Measurements from ENCODE around the gene METTL18.

METTL18 gene

DNA sequence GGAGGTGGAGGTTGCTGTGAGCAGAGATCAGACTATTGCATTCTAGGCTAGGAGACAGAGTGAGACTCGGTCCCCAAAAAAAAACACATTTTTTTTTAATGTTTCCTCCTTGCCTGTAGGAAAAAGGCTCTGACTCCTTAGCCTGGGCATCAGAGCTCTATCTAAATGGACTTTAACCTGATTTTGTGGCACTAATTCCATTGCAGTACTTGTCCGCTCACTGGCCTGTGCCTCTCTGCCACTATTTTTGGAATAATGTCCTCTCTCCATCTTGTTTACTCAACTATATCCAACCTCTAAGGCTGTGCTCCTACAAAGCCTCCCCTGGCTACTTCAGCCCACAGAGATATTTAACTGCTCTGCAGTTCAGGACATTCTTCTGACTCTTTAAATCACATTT is 26.5 kb downstream of the METTL18 start:
- Histone ChIP-seq H3K9me3 (no peaks in the 10 kb centered on the region), H3K4me3 (ENCODE audit: low read depth, low read length) (no peak overlapping the region), H3K27me3 (0 out of 2 replicates have a peak, but pooled peaks cover 2% of the 10 kb centered on the region), H3K4me1 (no peaks in the 10 kb centered on the region), H3K36me3 (no peaks in the 10 kb centered on the region)
- no peak for DNase-seq
- no peak for TF ChIP-seq CTCF (IDR thresholded peaks at IDR 0.05; ENCODE audit: low read depth, low read length)

DNA sequence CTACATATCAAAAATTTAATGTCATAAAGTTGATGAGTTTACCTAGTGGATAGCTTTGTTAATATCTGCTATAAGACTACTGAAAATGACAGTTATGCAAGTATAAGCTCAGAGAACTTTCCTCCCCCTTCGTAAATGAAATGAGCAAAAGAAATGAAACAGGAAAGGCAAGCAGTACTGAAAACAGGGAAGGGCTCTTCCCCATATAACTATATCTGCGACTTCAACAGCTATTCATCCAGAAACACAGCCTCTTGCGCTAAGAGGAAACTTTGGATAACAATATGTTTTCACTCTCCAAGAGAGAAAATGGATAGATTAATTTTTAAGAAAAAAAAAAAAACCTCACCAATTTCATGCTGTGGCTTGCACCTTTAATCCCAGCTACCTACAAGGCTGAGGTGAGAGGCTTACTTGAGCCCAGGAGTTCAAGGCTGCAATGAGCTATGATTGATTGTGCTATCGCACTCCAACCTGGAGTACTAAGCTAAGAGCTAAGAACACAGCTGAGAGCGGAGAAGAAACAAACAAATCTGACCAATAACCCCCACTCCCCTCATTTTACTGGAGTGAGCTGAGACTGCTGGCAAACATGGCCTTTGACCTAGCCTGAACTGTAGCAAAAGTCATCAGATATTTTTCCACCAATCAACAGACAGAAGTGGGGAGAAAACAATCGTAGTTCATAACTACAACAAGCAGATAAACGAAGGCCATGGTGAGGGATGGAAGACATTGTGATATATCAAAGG is 29.0 kb downstream of the METTL18 start:
- no peaks in the 10 kb centered on the region for H3K4me1 ChIP-seq
- H3K9me3 ChIP-seq = no peaks in the 10 kb centered on the region
- H3K36me3 ChIP-seq = no peaks in the 10 kb centered on the region
- H3K27me3 ChIP-seq = 0 out of 2 replicates have a peak, but pooled peaks cover 2% of the 10 kb centered on the region
- DNase-seq = no peak
- TF ChIP-seq CTCF (IDR thresholded peaks at IDR 0.05; ENCODE audit: low read depth, low read length) = no peak
- no peak overlapping the region for H3K4me3 ChIP-seq (ENCODE audit: low read depth, low read length)

DNA sequence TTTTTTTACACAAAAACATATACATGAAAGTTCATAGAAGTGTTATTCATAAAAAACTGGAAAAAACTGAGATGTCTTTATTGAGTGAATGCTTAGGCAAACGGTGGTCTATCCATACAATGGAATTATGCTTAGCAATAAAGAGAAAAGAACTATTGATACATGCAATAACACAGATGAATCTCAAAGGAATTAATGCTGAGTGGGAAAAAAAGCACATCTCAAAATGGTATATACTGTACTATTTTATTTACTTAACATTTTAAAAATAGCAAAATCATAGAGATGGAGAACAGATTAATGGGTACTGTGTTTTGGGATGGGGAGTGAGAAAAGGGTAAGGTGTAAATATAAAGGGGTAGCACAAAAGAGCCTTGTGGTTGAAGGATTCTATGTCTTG is 29.8 kb downstream of the METTL18 start:
- no peaks in the 10 kb centered on the region for H3K36me3 ChIP-seq
- no peak for DNase-seq
- H3K27me3 ChIP-seq = 0 out of 2 replicates have a peak, but pooled peaks cover under 1% of the 10 kb centered on the region
- H3K9me3 ChIP-seq = no peaks in the 10 kb centered on the region
- TF ChIP-seq CTCF (IDR thresholded peaks at IDR 0.05; ENCODE audit: low read depth, low read length) = no peak
- no peaks in the 10 kb centered on the region for H3K4me1 ChIP-seq
- H3K4me3 ChIP-seq (ENCODE audit: low read depth, low read length) = no peak overlapping the region

- TF ChIP-seq CTCF (IDR thresholded peaks at IDR 0.05; ENCODE audit: low read depth, low read length) = no peak
- no peaks in the 10 kb centered on the region for H3K36me3 ChIP-seq
- no peaks in the 10 kb centered on the region for H3K4me1 ChIP-seq
- H3K9me3 ChIP-seq = no peaks in the 10 kb centered on the region
- DNase-seq = no peak
- H3K4me3 ChIP-seq (ENCODE audit: low read depth, low read length) = no peak overlapping the region
- H3K27me3 ChIP-seq = no peaks in the 10 kb centered on the region
Measured at GRCh38 chr1:169762699-169763098, 32.0 kb downstream of the METTL18 start.

- DNase-seq = no peak
- H3K27me3 ChIP-seq = no peaks in the 10 kb centered on the region
- TF ChIP-seq CTCF (IDR thresholded peaks at IDR 0.05; ENCODE audit: low read depth, low read length) = no peak
Measured at GRCh38 chr1:169759038-169759437, 35.7 kb downstream of the METTL18 start.

GRCh38 chr1:169753549-169753948 is 41.2 kb downstream of the METTL18 start:
- Histone ChIP-seq H3K27me3 (no peaks in the 10 kb centered on the region), H3K4me1 (no peaks in the 10 kb centered on the region), H3K36me3 (no peaks in the 10 kb centered on the region), H3K4me3 (ENCODE audit: low read depth, low read length) (no peak overlapping the region), H3K9me3 (no peaks in the 10 kb centered on the region)
- DNase-seq = no peak
- TF ChIP-seq CTCF (IDR thresholded peaks at IDR 0.05; ENCODE audit: low read depth, low read length) = no peak

More at GRCh38 chr1:169759038-169759437, 35.7 kb downstream of the METTL18 start:
- H3K36me3 ChIP-seq = no peaks in the 10 kb centered on the region
- H3K4me1 ChIP-seq = no peaks in the 10 kb centered on the region
- no peak overlapping the region for H3K4me3 ChIP-seq (ENCODE audit: low read depth, low read length)
- no peaks in the 10 kb centered on the region for H3K9me3 ChIP-seq
